Thyroid gland (tissue), 4 donors: ENCODE measurements around the gene NR1D2. TPM values are rescaled to one million over a fixed set of nuclear protein-coding genes. Genes with fewer than 3 reads are reported as not detected.

Source experiments
- DNase-seq, 2 donors: peaks; one replicate each; pipeline ENCODE4 v3.0.0-alpha.2; 2019
- H3K27ac ChIP-seq, 3 donors: fragments of 200-600 bp; sonication (generic); 1 replicate in 2 of 3; 2 replicates in 1 of 3; pipeline ENCODE4 v1.5.1; 2016 to 2019; ENCODE audit warnings: mild to moderate bottlenecking in 1 of 3, moderate library complexity in 1 of 3
- H3K27me3 ChIP-seq: fragments of 200-600 bp; sonication (generic); one replicate; pipeline ENCODE4 v1.5.1; 2019
- H3K36me3 ChIP-seq, 2 donors: fragments of 200-600 bp; sonication (generic); one replicate each; pipeline ENCODE4 v1.5.1; 2016 to 2019
- H3K4me1 ChIP-seq, 2 donors: fragments of 200-600 bp; sonication (generic); one replicate each; pipeline ENCODE4 v1.5.1; 2017 to 2019
- H3K4me3 ChIP-seq, 3 donors: fragments of 200-600 bp; sonication (generic); replicated peaks in 1 of 3; 1 replicate in 2 of 3; 2 replicates in 1 of 3; pipeline ENCODE4 v1.5.1; 2016; ENCODE audit warnings: mild to moderate bottlenecking in 1 of 3
- H3K9me3 ChIP-seq: fragments of 200-600 bp; sonication (generic); one replicate; pipeline ENCODE4 v1.5.1; 2017
- CTCF ChIP-seq, 6 experiments: fragments of 200-600 bp in 3 of 6; fragments of 450-650 bp in 3 of 6; sonication (generic) in 3 of 6; IDR thresholded peaks; one replicate each; pipeline ENCODE4 v1.5.1; 2016 to 2019; ENCODE audit warnings: antibody characterized with exemption in 6 of 6, mild to moderate bottlenecking in 2 of 6, inconsistent platforms in 1 of 6, moderate library complexity in 1 of 6
- POLR2A ChIP-seq, 2 donors: fragments of 450-650 bp; IDR thresholded peaks; one replicate each; pipeline ENCODE4 v1.6.1; 2017; ENCODE audit warnings: antibody characterized with exemption in 2 of 2, mild to moderate bottlenecking in 2 of 2, moderate library complexity in 1 of 2
- WGBS, 2 donors: methylation state at CpG; one replicate each; pipeline ENCODE4 v1.1.5; 2017; 5-methylcytosine and 5-hydroxymethylcytosine counted together
- intact Hi-C: fragments of 100-400 bp; cut with DNase I; formaldehyde crosslinking; loops from one replicate; pipeline ENCODE4 v1.15.1; 2023
- total RNA-seq, 4 donors: library from RNA; depleted of rRNA; stranded (reverse); fragments of >200 nt; gene quantifications; one replicate each; pipeline ENCODE4 v1.2.3, GENCODE V29; 2016

NR1D2 gene
- total RNA-seq, 4 donors from 2014 or later, result 44.2 to 108 (median 68.1) TPM

DNA sequence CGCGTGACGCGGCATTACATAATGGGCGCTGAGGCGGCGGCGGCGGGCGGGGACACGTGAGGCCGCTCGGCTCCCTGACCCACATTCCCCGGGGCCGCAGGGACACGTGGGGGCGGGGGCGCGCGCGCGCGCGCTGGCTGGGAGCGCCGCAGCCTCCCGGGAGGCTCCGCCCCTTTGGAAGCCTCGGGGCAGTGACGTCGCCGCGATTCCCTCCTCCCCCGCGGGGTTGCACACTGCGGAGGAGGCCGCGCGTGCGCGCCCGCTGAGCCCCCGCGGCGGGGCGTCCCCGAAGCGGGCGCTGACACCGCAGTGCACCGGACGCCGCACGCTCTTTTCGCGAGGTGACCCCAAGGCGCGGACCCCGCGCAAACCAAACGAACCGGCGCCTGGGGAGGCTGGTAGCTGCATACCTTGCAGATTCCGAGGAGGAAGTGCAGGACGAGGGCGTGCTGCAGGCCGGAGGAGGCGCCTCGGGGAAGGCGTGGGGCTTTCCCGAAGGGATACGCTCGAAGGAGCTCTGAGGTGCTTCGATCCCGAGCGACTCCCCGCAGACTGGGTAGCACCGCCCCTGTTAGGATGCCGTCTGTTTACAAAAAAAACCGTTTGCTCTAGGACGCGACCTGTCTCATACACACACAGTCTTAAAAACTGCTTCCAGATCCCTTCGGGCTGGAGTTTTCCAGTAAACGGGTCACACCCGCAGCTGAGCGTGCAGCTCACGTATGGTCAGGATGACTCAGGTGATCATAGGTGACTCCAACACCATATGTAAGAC is 1.0 kb downstream of the NR1D2 start:
- intact Hi-C loops, result loop anchor here (2.0 kb wide), 1 partner anchor 29 kb away; the partner anchor contains the start of genes NKIRAS1 and RPL15
- peaks cover 42 to 46% of the 10 kb centered on the region in 2 donors for H3K4me1 ChIP-seq
- H3K4me3 ChIP-seq, result peak overlapping the region in 2 of 3 donors; percentile 54 to 70
- DNase-seq, result peak; percentile 98 to 99
- no peaks in the 10 kb centered on the region for H3K36me3 ChIP-seq
- peak in 1 of 6 experiments; percentile 7 for TF ChIP-seq CTCF (IDR thresholded peaks at IDR 0.05)
- peak; percentile 72 to 89 for TF ChIP-seq POLR2A (IDR thresholded peaks at IDR 0.05)
- H3K9me3 ChIP-seq, result no peaks in the 10 kb centered on the region
- 0% methylated on average over 5 to 15 of the region's 87 CpGs for WGBS, 2 donors
- H3K27me3 ChIP-seq, result no peaks in the 10 kb centered on the region
- peak overlapping the region; percentile 87 to 97 (median 95) for H3K27ac ChIP-seq

DNA sequence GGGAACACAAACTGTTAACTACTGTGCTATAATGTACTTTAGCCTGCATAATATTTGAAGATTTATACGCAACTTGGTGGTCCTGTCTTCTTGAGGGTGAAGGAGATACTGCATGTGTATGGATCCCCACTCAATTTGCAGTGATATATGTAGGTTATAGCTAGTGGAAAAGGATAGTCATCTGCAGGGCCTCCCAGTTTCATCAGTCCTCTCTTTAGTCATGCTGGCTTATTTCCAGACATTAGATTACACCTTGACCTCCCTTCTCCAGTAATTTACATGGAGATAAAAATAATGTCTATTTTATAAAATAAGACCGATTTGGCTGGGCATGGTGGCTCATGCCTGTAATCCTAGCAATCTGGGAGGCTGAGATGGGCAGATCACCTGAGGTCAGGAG is 3.7 kb downstream of the NR1D2 start:
- intact Hi-C loops, result no loop called here
- WGBS, 2 donors, result 93 to 98% methylated on average over 2 of the region's 2 CpGs
- Histone ChIP-seq H3K4me3 (no peak overlapping the region), H3K27ac (peak overlapping the region in 2 of 3 donors; percentile 87 to 97), H3K9me3 (no peaks in the 10 kb centered on the region), H3K36me3 (no peaks in the 10 kb centered on the region), H3K4me1 (peaks cover 52 to 63% of the 10 kb centered on the region in 2 donors), H3K27me3 (no peaks in the 10 kb centered on the region)
- no peak for DNase-seq
- TF ChIP-seq POLR2A (IDR thresholded peaks at IDR 0.05), result no peak
- TF ChIP-seq CTCF (IDR thresholded peaks at IDR 0.05), result no peak

- Histone ChIP-seq H3K36me3 (no peaks in the 10 kb centered on the region), H3K4me1 (peaks cover 46 to 71% of the 10 kb centered on the region in 2 donors), H3K27me3 (no peaks in the 10 kb centered on the region), H3K27ac (peak overlapping the region; percentile 11 to 87 (median 38)), H3K9me3 (no peaks in the 10 kb centered on the region), H3K4me3 (no peak overlapping the region)
- intact Hi-C loops, result no loop called here
- no peak for TF ChIP-seq POLR2A (IDR thresholded peaks at IDR 0.05)
- TF ChIP-seq CTCF (IDR thresholded peaks at IDR 0.05), result no peak
- peak; percentile 90 to 92 for DNase-seq
These were observed 4.7 kb downstream of the NR1D2 start for GRCh38 chr3:23949784-23950183.

DNA sequence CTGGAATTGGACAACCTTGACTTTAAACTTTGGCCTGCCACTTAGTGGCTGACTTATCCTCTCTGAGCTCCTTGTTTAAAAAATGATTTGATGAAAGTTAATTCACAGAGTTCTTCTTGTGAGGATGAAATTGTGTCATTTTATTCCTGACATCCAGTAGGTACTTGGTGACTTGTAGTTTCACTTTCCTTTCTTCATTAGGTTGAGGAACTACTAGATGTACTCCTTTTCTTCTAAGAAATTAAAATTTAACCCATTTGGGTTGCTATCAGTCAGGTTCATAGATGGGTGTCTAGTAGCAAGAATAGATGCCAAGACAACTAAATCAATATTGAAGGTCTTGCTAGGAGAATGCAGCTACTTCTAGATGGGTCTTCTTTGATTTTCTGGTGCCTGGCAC is 5.2 kb downstream of the NR1D2 start:
- TF ChIP-seq CTCF (IDR thresholded peaks at IDR 0.05), result no peak
- Histone ChIP-seq H3K36me3 (no peaks in the 10 kb centered on the region), H3K4me3 (no peak overlapping the region), H3K4me1 (peaks cover 46 to 71% of the 10 kb centered on the region in 2 donors), H3K9me3 (no peaks in the 10 kb centered on the region), H3K27me3 (no peaks in the 10 kb centered on the region), H3K27ac (peak overlapping the region; percentile 11 to 87 (median 38))
- intact Hi-C loops, result no loop called here
- no peak for DNase-seq

DNA sequence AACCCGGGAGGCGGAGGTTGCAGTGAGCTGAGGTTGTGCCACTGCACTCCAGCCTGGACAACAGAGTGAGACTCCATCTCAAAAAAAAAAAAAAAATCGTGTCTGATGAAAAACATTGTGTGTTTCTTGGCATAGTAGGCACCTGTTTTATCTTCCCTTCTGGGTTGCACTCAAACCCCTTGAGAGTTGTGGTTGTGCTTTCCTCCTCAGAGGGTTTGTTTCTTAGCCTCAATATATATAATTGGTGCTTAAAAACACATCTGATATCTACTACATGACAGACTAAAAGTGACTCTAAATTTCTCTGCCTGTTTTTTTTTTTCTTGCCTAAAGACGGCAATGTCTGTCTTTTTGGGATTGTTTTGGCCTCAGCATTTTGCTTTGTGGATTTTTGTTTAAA is 7.6 kb downstream of the NR1D2 start:
- no peaks in the 10 kb centered on the region for H3K9me3 ChIP-seq
- no peak for TF ChIP-seq POLR2A (IDR thresholded peaks at IDR 0.05)
- no peak for TF ChIP-seq CTCF (IDR thresholded peaks at IDR 0.05)
- no peak overlapping the region for H3K4me3 ChIP-seq
- 81 to 85% methylated on average over 4 of the region's 4 CpGs for WGBS, 2 donors
- peaks cover 0 to 5% of the 10 kb centered on the region in 2 donors for H3K36me3 ChIP-seq
- intact Hi-C loops, result no loop called here
- peaks cover 34 to 60% of the 10 kb centered on the region in 2 donors for H3K4me1 ChIP-seq
- DNase-seq, result no peak
- H3K27me3 ChIP-seq, result no peaks in the 10 kb centered on the region
- no peak overlapping the region for H3K27ac ChIP-seq
